WTC11 (cell line): ENCODE results near the gene GABRP. TPM values are rescaled to one million over a fixed set of nuclear protein-coding genes. Genes with fewer than 3 reads are reported as not detected.

Source experiments
- ATAC-seq: fragments of 200-7000 bp; cut with Tn5 transposase; 2 replicates; pipeline ENCODE4 v1.10.0; 2021; ENCODE audit warnings: mild to moderate bottlenecking, moderate library complexity
- CTCF ChIA-PET: fragments of 300-600 bp; sonication (Branson Sonifier 250); formaldehyde crosslinking; loops from one replicate; lab custom pipeline; 2021; ENCODE audit warnings: antibody characterized with exemption; lab: Charles Lee
- POLR2A ChIA-PET: fragments of 350-600 bp; sonication (Branson Sonifier 250); formaldehyde crosslinking; loops from one replicate; lab custom pipeline; 2021; ENCODE audit warnings: antibody characterized with exemption; lab: Charles Lee
- DNase-seq: peaks from one replicate; pipeline ENCODE4 v3.0.0; 2021; ENCODE audit warnings: low spot score
- H3K27ac Mint-ChIP-seq: 2 replicates; pipeline ENCODE4 v1.8.0; 2021; ENCODE audit warnings: mixed read lengths
- H3K27me3 Mint-ChIP-seq: 2 replicates; pipeline ENCODE4 v1.8.0; 2021; ENCODE audit warnings: low read depth, mild to moderate bottlenecking, moderate library complexity, mixed read lengths
- H3K36me3 Mint-ChIP-seq: 2 replicates; pipeline ENCODE4 v1.8.0; 2021; ENCODE audit warnings: mixed read lengths
- H3K4me1 Mint-ChIP-seq: 2 replicates; pipeline ENCODE4 v1.8.0; 2022; ENCODE audit warnings: mixed read lengths
- H3K4me3 Mint-ChIP-seq: 2 replicates; pipeline ENCODE4 v1.8.0; 2021; ENCODE audit warnings: mild to moderate bottlenecking, moderate library complexity, mixed read lengths
- H3K9me3 Mint-ChIP-seq: 2 replicates; pipeline ENCODE4 v1.8.0; 2021; ENCODE audit warnings: mixed read lengths
- ATF1 ChIP-seq: sonication (generic); formaldehyde crosslinking; IDR thresholded peaks from 2 replicates; pipeline ENCODE4 v1.8.1; 2023; ENCODE audit warnings: mild to moderate bottlenecking, moderate library complexity, missing genetic modification reagents
- GRHL2 ChIP-seq: fragments of 250-450 bp; sonication (Bioruptor Pico); IDR thresholded peaks from 2 replicates; pipeline ENCODE4 v1.8.0; 2022; ENCODE audit warnings: mild to moderate bottlenecking, moderate library complexity; ENCODE audit not compliant: insufficient replicate concordance, severe bottlenecking
- JAZF1 ChIP-seq: fragments of 250-450 bp; sonication (Bioruptor Pico); IDR thresholded peaks from 2 replicates; pipeline ENCODE4 v1.9.0; 2021; ENCODE audit warnings: moderate library complexity, mild to moderate bottlenecking, inconsistent platforms
- NFATC4 ChIP-seq: fragments of 250-450 bp; sonication (Bioruptor Pico); IDR thresholded peaks from 2 replicates; pipeline ENCODE4 v1.9.0; 2021; ENCODE audit warnings: mild to moderate bottlenecking
- NR1H2 ChIP-seq: sonication (generic); formaldehyde crosslinking; IDR thresholded peaks from 2 replicates; pipeline ENCODE4 v1.9.0; 2021; ENCODE audit warnings: mild to moderate bottlenecking, moderate library complexity, missing genetic modification reagents
- NR2C2 ChIP-seq: sonication (generic); formaldehyde crosslinking; IDR thresholded peaks from 2 replicates; pipeline ENCODE4 v1.8.0; 2022; ENCODE audit warnings: mild to moderate bottlenecking, missing genetic modification reagents
- ZNF263 ChIP-seq: sonication (generic); formaldehyde crosslinking; IDR thresholded peaks from 2 replicates; pipeline ENCODE4 v1.8.1; 2022; ENCODE audit warnings: low read depth, mild to moderate bottlenecking, moderate library complexity, missing genetic modification reagents
- ZNF423 ChIP-seq: fragments of 250-450 bp; sonication (Bioruptor Pico); IDR thresholded peaks from 2 replicates; pipeline ENCODE4 v2.1.2; 2022; ENCODE audit warnings: mild to moderate bottlenecking, moderate library complexity
- ZNF671 ChIP-seq: fragments of 250-450 bp; sonication (Bioruptor Pico); IDR thresholded peaks from 2 replicates; pipeline ENCODE4 v1.8.0; 2021; ENCODE audit warnings: mild to moderate bottlenecking
- total RNA-seq: library from RNA; stranded (reverse); gene quantifications from 3 replicates; pipeline ENCODE4 v1.2.3, GENCODE V29; 2021
- TF ChIP-seq, protein P1 (sequence below): fragments of 250-450 bp; sonication (Bioruptor Pico); IDR thresholded peaks from 2 replicates; pipeline ENCODE4 v1.9.0; 2021; ENCODE audit warnings: moderate library complexity, mild to moderate bottlenecking, inconsistent platforms, borderline replicate concordance
- TF ChIP-seq, protein P2 (sequence below): fragments of 250-450 bp; sonication (Bioruptor Pico); conservative IDR thresholded peaks from 2 replicates; pipeline ENCODE4 v1.9.0; 2021; ENCODE audit warnings: mild to moderate bottlenecking
- TF ChIP-seq, protein P3 (sequence below): sonication (generic); formaldehyde crosslinking; IDR thresholded peaks from 2 replicates; pipeline ENCODE4 v1.8.0; 2022; ENCODE audit warnings: mild to moderate bottlenecking, missing genetic modification reagents
- TF ChIP-seq, protein P4 (sequence below): sonication (generic); formaldehyde crosslinking; IDR thresholded peaks from 2 replicates; pipeline ENCODE4 v1.8.0; 2022; ENCODE audit warnings: mild to moderate bottlenecking, missing genetic modification reagents
- TF ChIP-seq, protein P5 (sequence below): fragments of 250-450 bp; sonication (Bioruptor Pico); IDR thresholded peaks from 2 replicates; pipeline ENCODE4 v1.9.0; 2021; ENCODE audit warnings: mild to moderate bottlenecking, borderline replicate concordance
- TF ChIP-seq, protein P6 (sequence below): sonication (generic); formaldehyde crosslinking; IDR thresholded peaks from 2 replicates; pipeline ENCODE4 v1.8.0; 2023; ENCODE audit warnings: mild to moderate bottlenecking, missing genetic modification reagents

Gene GABRP
- total RNA-seq, 1 experiment from 2014 or later = 4.8 TPM

DNA sequence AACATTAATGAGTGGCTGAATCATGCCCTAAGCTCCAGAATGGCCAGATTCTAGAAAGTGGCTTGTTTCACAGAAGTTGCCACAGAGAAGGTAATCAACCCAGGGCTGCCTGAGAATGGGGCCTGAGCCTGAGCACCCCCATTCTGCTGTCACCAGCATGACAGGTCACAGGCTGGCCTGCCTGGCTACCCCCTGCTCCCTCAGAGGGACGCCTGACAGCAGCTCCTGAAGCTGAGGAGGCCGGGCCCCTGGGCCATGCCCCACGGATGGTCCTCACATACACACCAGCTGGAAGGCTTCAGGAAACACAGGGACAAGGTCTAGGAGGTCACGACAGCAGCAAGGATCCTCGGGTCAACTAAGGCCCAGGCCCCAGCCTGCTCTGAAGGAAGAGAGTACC lies 3.7 kb downstream of the GABRP start:
- DNase-seq (no peak), ATAC-seq (no peak)
- H3K9me3 Mint-ChIP-seq = no peaks in the 10 kb centered on the region
- H3K4me1 Mint-ChIP-seq = peaks cover 56% of the 10 kb centered on the region
- H3K27me3 Mint-ChIP-seq = peaks cover 6% of the 10 kb centered on the region; the same call in 1 of the 2 replicates
- no peaks in the 10 kb centered on the region for H3K36me3 Mint-ChIP-seq
- POLR2A ChIA-PET = no interaction called here
- CTCF ChIA-PET = interaction anchor here (1.1 to 12.2 kb wide), 4 partner anchors 10 to 40 kb away, joined by 4 to 449 read pairs (median 6); no protein-coding TSS in a partner anchor
- H3K27ac Mint-ChIP-seq = no peak overlapping the region
- H3K4me3 Mint-ChIP-seq = no peak overlapping the region
- TF ChIP-seq, protein P1, sequence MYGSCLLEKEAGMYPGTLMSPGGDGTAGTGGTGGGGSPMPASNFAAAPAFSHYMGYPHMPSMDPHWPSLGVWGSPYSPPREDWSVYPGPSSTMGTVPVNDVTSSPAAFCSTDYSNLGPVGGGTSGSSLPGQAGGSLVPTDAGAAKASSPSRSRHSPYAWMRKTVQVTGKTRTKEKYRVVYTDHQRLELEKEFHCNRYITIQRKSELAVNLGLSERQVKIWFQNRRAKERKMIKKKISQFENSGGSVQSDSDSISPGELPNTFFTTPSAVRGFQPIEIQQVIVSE (CRISPR knock-in tag) = no peak
- TF ChIP-seq ATF1 (CRISPR knock-in tag) (no peak), ZNF671 (CRISPR knock-in tag) (no peak), ZNF423 (no peak), NR1H2 (CRISPR knock-in tag) (no peak), NFATC4 (CRISPR knock-in tag) (no peak), JAZF1 (CRISPR knock-in tag) (no peak), NR2C2 (no peak), ZNF263 (CRISPR knock-in tag) (no peak), GRHL2 (CRISPR knock-in tag) (no peak)
- TF ChIP-seq, protein P2, sequence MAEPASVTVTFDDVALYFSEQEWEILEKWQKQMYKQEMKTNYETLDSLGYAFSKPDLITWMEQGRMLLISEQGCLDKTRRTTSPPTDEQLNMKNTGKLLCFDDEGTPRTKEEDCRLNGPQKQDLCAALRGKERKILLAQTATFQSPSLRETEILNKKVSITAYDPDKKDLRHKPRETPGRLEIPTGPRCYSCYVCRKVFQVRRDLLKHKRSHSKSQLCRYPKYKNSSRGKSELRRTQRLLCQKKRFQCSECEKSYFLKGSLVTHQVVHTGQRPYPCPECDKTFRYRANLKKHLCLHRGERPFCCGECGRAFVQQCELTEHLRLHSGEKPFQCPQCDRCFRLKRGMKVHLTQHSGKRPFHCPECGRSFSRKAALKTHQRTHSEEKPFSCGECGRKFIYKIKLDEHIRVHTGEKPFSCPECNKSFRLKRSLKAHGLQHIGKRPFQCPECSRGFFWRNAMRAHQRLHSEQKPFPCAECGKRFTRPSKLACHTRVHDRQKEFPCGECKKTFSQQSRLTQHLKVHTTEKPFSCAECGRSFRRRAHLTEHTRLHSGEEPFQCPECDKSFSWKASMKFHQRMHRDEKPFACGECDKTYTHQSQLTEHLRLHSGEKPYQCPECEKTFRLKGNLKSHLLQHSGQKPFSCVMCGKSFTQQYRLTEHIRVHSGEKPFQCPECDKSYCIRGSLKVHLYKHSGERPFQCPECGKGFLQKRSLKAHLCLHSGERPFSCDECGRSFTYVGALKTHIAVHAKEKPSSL = no peak
- TF ChIP-seq, protein P3, sequence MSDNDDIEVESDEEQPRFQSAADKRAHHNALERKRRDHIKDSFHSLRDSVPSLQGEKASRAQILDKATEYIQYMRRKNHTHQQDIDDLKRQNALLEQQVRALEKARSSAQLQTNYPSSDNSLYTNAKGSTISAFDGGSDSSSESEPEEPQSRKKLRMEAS (CRISPR knock-in tag) = no peak
- TF ChIP-seq, protein P4, sequence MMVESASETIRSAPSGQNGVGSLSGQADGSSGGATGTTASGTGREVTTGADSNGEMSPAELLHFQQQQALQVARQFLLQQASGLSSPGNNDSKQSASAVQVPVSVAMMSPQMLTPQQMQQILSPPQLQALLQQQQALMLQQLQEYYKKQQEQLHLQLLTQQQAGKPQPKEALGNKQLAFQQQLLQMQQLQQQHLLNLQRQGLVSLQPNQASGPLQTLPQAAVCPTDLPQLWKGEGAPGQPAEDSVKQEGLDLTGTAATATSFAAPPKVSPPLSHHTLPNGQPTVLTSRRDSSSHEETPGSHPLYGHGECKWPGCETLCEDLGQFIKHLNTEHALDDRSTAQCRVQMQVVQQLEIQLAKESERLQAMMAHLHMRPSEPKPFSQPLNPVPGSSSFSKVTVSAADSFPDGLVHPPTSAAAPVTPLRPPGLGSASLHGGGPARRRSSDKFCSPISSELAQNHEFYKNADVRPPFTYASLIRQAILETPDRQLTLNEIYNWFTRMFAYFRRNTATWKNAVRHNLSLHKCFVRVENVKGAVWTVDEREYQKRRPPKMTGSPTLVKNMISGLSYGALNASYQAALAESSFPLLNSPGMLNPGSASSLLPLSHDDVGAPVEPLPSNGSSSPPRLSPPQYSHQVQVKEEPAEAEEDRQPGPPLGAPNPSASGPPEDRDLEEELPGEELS (CRISPR knock-in tag) = no peak
- TF ChIP-seq, protein P5, sequence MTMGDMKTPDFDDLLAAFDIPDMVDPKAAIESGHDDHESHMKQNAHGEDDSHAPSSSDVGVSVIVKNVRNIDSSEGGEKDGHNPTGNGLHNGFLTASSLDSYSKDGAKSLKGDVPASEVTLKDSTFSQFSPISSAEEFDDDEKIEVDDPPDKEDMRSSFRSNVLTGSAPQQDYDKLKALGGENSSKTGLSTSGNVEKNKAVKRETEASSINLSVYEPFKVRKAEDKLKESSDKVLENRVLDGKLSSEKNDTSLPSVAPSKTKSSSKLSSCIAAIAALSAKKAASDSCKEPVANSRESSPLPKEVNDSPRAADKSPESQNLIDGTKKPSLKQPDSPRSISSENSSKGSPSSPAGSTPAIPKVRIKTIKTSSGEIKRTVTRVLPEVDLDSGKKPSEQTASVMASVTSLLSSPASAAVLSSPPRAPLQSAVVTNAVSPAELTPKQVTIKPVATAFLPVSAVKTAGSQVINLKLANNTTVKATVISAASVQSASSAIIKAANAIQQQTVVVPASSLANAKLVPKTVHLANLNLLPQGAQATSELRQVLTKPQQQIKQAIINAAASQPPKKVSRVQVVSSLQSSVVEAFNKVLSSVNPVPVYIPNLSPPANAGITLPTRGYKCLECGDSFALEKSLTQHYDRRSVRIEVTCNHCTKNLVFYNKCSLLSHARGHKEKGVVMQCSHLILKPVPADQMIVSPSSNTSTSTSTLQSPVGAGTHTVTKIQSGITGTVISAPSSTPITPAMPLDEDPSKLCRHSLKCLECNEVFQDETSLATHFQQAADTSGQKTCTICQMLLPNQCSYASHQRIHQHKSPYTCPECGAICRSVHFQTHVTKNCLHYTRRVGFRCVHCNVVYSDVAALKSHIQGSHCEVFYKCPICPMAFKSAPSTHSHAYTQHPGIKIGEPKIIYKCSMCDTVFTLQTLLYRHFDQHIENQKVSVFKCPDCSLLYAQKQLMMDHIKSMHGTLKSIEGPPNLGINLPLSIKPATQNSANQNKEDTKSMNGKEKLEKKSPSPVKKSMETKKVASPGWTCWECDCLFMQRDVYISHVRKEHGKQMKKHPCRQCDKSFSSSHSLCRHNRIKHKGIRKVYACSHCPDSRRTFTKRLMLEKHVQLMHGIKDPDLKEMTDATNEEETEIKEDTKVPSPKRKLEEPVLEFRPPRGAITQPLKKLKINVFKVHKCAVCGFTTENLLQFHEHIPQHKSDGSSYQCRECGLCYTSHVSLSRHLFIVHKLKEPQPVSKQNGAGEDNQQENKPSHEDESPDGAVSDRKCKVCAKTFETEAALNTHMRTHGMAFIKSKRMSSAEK (CRISPR knock-in tag) = no peak
- TF ChIP-seq, protein P6, sequence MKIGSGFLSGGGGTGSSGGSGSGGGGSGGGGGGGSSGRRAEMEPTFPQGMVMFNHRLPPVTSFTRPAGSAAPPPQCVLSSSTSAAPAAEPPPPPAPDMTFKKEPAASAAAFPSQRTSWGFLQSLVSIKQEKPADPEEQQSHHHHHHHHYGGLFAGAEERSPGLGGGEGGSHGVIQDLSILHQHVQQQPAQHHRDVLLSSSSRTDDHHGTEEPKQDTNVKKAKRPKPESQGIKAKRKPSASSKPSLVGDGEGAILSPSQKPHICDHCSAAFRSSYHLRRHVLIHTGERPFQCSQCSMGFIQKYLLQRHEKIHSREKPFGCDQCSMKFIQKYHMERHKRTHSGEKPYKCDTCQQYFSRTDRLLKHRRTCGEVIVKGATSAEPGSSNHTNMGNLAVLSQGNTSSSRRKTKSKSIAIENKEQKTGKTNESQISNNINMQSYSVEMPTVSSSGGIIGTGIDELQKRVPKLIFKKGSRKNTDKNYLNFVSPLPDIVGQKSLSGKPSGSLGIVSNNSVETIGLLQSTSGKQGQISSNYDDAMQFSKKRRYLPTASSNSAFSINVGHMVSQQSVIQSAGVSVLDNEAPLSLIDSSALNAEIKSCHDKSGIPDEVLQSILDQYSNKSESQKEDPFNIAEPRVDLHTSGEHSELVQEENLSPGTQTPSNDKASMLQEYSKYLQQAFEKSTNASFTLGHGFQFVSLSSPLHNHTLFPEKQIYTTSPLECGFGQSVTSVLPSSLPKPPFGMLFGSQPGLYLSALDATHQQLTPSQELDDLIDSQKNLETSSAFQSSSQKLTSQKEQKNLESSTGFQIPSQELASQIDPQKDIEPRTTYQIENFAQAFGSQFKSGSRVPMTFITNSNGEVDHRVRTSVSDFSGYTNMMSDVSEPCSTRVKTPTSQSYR = no peak
